ENCODE results near the gene SNX4.

DNA sequence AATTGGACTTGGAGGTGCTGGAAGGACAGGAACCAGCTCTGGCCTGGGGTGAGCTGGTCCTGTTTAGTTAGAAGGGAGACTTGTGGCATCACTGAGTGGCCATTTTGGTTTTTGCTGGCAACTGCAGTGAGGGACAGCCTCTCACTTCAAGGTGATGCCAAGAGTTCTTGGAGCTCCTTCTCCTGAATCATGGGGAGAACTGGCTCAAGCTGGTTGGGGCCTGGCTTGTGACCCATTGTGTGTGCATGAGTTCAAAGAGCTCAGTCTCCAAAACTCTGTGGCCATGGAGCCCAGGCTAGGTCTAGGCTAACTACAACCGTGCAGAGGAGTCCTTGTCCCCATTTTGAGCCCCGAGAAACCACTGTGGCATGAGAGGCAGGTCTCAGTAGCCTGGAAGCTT, 84.8 kb downstream of the SNX4 start:
- TF ChIP-seq, protein P1, sequence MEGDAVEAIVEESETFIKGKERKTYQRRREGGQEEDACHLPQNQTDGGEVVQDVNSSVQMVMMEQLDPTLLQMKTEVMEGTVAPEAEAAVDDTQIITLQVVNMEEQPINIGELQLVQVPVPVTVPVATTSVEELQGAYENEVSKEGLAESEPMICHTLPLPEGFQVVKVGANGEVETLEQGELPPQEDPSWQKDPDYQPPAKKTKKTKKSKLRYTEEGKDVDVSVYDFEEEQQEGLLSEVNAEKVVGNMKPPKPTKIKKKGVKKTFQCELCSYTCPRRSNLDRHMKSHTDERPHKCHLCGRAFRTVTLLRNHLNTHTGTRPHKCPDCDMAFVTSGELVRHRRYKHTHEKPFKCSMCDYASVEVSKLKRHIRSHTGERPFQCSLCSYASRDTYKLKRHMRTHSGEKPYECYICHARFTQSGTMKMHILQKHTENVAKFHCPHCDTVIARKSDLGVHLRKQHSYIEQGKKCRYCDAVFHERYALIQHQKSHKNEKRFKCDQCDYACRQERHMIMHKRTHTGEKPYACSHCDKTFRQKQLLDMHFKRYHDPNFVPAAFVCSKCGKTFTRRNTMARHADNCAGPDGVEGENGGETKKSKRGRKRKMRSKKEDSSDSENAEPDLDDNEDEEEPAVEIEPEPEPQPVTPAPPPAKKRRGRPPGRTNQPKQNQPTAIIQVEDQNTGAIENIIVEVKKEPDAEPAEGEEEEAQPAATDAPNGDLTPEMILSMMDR (IDR thresholded peaks at IDR 0.05 in 4 of 5, conservative IDR thresholded peaks at IDR 0.05 in 1 of 5) = no peak
- no peak for TF ChIP-seq POLR2A (IDR thresholded peaks at IDR 0.05)

Data from gastrocnemius medialis (tissue), 4 donors.